ENCODE results near the gene TEX264. TPM values are rescaled to one million over a fixed set of nuclear protein-coding genes. Genes with fewer than 3 reads are reported as not detected.

Gene TEX264
- total RNA-seq, 4 donors from 2014 or later = 60.9 to 116 (median 88.2) TPM

DNA sequence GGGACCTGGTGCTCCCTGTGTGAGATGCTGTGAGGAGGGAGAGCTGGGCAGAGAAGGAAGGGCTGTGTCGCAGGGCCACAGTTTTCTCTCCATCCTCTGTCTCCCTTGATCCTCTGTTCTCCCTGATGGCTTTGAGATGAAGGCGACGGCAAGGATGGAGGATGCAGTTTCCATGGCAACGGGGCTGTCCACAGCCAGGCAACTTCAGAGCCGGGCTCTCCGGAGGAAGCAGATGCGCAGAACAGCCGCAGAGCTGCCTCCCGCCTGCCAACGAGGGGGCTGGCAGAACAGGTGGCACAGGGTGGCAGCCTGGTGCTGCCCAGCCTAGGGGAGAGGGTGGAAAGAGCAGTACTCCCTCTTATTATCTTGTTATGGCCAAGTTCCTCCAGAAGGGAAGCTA lies 25.9 kb downstream of the TEX264 start:
- H3K9me3 ChIP-seq = no peaks in the 10 kb centered on the region
- H3K36me3 ChIP-seq = peaks cover 0 to 32% (median 15%) of the 10 kb centered on the region in 4 donors
- in situ Hi-C loops (cut with MboI; ENCODE audit: low pct_ligation_motif_present in 1 of 4, low pct_unique_long_range_greater_than_20kb in 1 of 4, low sequenced_read_pairs in 3 of 4) (loop anchor here in 1 of 4 donors (25.0 kb wide), 1 partner anchor 310 kb away; the partner anchor contains the start of genes MANF and RBM15B), intact Hi-C loops (cut with DNase I; ENCODE audit: low total_unique reads) (no loop called here)
- 91% methylated on average over 10 of the region's 10 CpGs; no CpG with 5 or more reads in 1 of the 2 donors for WGBS, 2 donors (ENCODE audit: low coverage in 1 of 2)
- no peak for TF ChIP-seq POLR2AphosphoS5 (IDR thresholded peaks at IDR 0.05)
- TF ChIP-seq, protein P1, sequence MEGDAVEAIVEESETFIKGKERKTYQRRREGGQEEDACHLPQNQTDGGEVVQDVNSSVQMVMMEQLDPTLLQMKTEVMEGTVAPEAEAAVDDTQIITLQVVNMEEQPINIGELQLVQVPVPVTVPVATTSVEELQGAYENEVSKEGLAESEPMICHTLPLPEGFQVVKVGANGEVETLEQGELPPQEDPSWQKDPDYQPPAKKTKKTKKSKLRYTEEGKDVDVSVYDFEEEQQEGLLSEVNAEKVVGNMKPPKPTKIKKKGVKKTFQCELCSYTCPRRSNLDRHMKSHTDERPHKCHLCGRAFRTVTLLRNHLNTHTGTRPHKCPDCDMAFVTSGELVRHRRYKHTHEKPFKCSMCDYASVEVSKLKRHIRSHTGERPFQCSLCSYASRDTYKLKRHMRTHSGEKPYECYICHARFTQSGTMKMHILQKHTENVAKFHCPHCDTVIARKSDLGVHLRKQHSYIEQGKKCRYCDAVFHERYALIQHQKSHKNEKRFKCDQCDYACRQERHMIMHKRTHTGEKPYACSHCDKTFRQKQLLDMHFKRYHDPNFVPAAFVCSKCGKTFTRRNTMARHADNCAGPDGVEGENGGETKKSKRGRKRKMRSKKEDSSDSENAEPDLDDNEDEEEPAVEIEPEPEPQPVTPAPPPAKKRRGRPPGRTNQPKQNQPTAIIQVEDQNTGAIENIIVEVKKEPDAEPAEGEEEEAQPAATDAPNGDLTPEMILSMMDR (IDR thresholded peaks at IDR 0.05) = no peak
- TF ChIP-seq EP300 (IDR thresholded peaks at IDR 0.05; ENCODE audit: low read depth) = no peak
- TF ChIP-seq POLR2A (IDR thresholded peaks at IDR 0.05) = no peak
- DNase-seq = no peak
- no peak overlapping the region for H3K4me3 ChIP-seq
- no peaks in the 10 kb centered on the region for H3K4me1 ChIP-seq
- H3K27me3 ChIP-seq = no peaks in the 10 kb centered on the region
- H3K27ac ChIP-seq = no peak overlapping the region

DNA sequence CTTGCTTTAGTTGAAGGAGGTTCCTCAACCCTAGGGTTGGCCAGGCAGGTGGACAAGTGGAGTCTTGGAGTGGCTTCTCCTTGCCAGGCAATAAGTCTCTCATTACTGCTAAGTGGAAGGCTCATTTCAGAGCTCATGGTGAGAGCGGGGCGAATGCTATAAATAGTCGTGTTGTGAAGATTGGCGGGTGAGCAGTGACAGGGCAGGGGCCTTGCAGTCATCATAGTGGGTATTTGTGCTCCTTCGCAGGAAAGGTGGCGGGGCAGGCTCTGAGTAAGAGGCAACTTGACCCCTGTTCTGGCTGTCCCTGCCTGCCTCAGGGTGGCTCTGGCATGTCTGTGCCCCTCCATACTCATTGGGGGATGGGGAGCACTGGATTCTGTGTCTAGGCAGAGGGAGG lies 27.2 kb downstream of the TEX264 start:
- Histone ChIP-seq H3K9me3 (no peaks in the 10 kb centered on the region), H3K36me3 (peaks cover 0 to 32% (median 15%) of the 10 kb centered on the region in 4 donors), H3K4me1 (no peaks in the 10 kb centered on the region), H3K27me3 (no peaks in the 10 kb centered on the region), H3K4me3 (no peak overlapping the region), H3K27ac (no peak overlapping the region)
- TF ChIP-seq POLR2AphosphoS5 (IDR thresholded peaks at IDR 0.05) (no peak), EP300 (IDR thresholded peaks at IDR 0.05; ENCODE audit: low read depth) (no peak), POLR2A (IDR thresholded peaks at IDR 0.05) (no peak)
- TF ChIP-seq, protein P1 (IDR thresholded peaks at IDR 0.05) = no peak
- intact Hi-C loops (cut with DNase I; ENCODE audit: low total_unique reads) = no loop called here
- no peak for DNase-seq
- in situ Hi-C loops (cut with MboI; ENCODE audit: low pct_ligation_motif_present in 1 of 4, low pct_unique_long_range_greater_than_20kb in 1 of 4, low sequenced_read_pairs in 3 of 4) = loop anchor here in 1 of 4 donors (25.0 kb wide), 1 partner anchor 311 kb away; the partner anchor contains the start of genes MANF and RBM15B
- 95% methylated on average over 6 of the region's 6 CpGs; no CpG with 5 or more reads in 1 of the 2 donors for WGBS, 2 donors (ENCODE audit: low coverage in 1 of 2)

DNA sequence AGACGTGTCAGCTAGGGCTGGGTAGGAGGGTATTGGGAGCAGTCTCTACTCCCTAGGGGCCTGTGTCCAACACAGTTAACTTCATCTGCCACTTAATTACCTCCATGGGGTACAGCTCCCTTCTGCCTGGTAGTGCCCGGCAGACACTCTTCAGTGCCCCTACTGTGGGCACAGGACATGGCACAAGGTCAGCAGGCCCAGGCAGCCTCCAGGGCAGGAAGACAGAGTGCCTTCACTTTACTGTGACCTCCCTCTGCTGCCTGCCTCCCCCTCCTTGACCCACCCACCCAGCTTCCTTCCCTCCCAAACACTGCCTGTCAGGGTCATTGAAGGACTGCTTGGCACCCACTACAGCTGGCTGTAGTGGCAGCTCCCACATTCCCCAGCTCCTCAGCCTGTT lies 29.4 kb downstream of the TEX264 start:
- peaks cover 0 to 27% (median 13%) of the 10 kb centered on the region in 4 donors for H3K36me3 ChIP-seq
- in situ Hi-C loops (cut with MboI; ENCODE audit: low pct_ligation_motif_present in 1 of 4, low pct_unique_long_range_greater_than_20kb in 1 of 4, low sequenced_read_pairs in 3 of 4) = no loop called here
- H3K27ac ChIP-seq = no peak overlapping the region

DNA sequence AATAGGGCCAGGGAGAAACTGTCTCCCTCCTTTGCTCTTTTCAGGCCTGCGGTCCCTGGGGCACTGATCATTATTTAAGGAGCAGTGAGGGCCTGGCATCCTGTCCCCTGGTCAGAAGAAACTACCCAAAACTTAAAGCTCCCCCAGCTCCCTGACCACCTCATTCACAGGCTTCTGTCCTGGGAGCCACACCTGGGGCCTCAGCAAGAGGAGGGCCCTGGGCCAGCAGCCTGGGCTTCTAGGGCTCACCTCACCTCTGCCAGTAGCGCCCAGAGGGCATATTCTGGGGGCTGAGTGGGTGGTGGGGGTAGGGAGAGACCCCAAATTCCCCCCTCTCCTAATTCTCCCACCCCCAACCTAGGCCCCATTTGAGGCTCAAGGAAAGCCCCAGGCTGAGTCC lies 31.1 kb downstream of the TEX264 start:
- no peak overlapping the region for H3K4me3 ChIP-seq
- H3K4me1 ChIP-seq = peaks cover 0 to 5% (median 3%) of the 10 kb centered on the region in 4 donors
- in situ Hi-C loops (cut with MboI; ENCODE audit: low pct_ligation_motif_present in 1 of 4, low pct_unique_long_range_greater_than_20kb in 1 of 4, low sequenced_read_pairs in 3 of 4) = no loop called here
- 94% methylated on average over 2 of the region's 2 CpGs; no CpG with 5 or more reads in 1 of the 2 donors for WGBS, 2 donors (ENCODE audit: low coverage in 1 of 2)
- TF ChIP-seq POLR2AphosphoS5 (IDR thresholded peaks at IDR 0.05) (no peak), POLR2A (IDR thresholded peaks at IDR 0.05) (no peak), EP300 (IDR thresholded peaks at IDR 0.05; ENCODE audit: low read depth) (no peak)
- TF ChIP-seq, protein P1 (IDR thresholded peaks at IDR 0.05) = no peak
- H3K27me3 ChIP-seq = no peaks in the 10 kb centered on the region
- no peak overlapping the region for H3K27ac ChIP-seq
- no peaks in the 10 kb centered on the region for H3K9me3 ChIP-seq
- intact Hi-C loops (cut with DNase I; ENCODE audit: low total_unique reads) = no loop called here
- no peak for DNase-seq
- H3K36me3 ChIP-seq = peaks cover 0 to 23% (median 10%) of the 10 kb centered on the region in 4 donors

More for the DNA sequence above, 29.4 kb downstream of the TEX264 start:
- no peaks in the 10 kb centered on the region for H3K4me1 ChIP-seq
- H3K27me3 ChIP-seq = no peaks in the 10 kb centered on the region
- H3K9me3 ChIP-seq = no peaks in the 10 kb centered on the region
- intact Hi-C loops (cut with DNase I; ENCODE audit: low total_unique reads) = no loop called here
- no peak for DNase-seq
- WGBS, 2 donors (ENCODE audit: low coverage in 1 of 2) = 100% methylated on average over 2 of the region's 2 CpGs; no CpG with 5 or more reads in 1 of the 2 donors
- TF ChIP-seq POLR2AphosphoS5 (IDR thresholded peaks at IDR 0.05) = no peak
- no peak for TF ChIP-seq POLR2A (IDR thresholded peaks at IDR 0.05)
- TF ChIP-seq, protein P1 (IDR thresholded peaks at IDR 0.05) = no peak
- TF ChIP-seq EP300 (IDR thresholded peaks at IDR 0.05; ENCODE audit: low read depth) = no peak
- H3K4me3 ChIP-seq = no peak overlapping the region
